GM21390 (cell line): ENCODE measurements around the gene POMGNT2.
"Not testable (repeated sequence)": the region's sequence is repeated elsewhere in the genome, so short reads cannot be mapped to it uniquely, and the experiment has no call there.

Source experiments
- ATAC-seq: cut with Tn5 transposase; IDR thresholded peaks from one replicate; pipeline ENCODE4 v1.9.1; 2021; ENCODE audit not compliant: unreplicated experiment

POMGNT2 gene

DNA sequence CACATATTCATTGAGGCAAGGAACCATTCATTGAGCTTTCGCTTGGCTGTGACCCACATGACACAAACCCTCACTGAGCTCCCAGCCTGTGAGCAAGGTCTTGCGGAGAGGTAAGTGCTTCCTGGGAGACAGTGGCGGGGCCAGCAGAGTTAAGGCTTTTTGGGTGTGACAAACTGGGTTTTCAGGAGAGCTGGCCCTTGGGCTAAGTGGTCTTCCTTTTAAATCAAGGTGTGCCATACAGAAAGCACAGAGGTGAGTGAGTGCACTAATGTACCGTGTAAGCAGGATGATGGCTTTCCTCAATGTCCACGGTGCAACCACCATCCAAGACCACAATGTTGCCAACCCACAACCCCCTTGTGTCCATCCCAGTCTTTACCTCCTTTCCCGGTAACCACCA is 28.6 kb downstream of the POMGNT2 start:
- ATAC-seq = no peak

DNA sequence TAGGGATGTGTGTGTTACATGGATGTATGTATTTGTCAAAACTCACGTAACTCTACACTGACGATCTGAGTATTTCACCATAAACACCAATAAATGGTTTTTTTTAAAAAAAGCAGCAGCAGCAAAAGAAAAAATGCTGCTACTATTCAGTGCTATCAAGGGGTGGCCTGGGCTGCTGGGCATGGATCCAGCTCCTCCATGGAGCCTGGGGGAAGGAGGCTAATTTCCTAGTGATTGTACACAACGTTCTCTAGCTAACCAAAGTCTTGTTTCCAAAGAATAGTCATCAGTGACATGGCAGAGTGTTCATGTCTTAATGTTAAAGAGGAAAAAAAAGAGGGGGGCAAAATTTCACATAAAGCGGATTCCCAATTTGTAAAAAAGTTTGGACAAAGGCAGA is 29.0 kb downstream of the POMGNT2 start:
- no peak for ATAC-seq

DNA sequence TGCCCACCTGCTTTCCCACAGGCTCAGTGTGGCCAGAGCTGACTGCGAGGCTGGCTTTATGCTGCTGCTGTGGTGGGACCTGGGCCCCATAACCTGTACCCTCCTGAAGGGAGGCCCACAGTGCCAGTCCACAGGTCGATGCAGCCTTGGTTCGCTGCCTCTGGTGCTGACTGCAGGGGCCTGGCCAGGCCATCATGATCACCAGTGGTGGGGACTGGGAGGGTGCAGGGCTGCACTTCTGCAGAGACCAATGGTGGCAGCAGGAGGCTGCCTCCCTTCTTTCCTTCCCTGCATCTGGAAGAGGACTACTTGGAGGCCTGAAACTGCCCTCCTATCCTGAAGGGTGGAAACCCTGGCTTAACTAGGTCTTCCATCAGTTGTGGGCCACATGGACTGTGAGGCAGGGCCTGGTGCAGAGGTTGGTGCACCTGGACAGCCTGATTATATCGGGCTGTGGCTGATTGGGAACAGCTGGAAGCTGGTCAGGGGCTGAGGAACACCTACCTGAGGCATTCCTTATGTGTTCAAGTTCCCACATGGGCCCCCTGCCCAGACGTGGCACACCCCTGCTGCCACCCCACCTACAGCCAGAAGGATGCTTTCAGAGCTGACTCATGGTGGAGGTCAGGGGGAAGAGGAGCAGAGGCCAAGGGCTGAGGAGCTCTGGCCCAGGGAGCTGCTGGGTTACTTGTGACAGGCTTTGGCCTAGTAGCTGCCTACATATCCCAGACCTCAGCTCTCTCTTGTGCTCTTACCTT is 29.8 kb downstream of the POMGNT2 start:
- no peak for ATAC-seq

DNA sequence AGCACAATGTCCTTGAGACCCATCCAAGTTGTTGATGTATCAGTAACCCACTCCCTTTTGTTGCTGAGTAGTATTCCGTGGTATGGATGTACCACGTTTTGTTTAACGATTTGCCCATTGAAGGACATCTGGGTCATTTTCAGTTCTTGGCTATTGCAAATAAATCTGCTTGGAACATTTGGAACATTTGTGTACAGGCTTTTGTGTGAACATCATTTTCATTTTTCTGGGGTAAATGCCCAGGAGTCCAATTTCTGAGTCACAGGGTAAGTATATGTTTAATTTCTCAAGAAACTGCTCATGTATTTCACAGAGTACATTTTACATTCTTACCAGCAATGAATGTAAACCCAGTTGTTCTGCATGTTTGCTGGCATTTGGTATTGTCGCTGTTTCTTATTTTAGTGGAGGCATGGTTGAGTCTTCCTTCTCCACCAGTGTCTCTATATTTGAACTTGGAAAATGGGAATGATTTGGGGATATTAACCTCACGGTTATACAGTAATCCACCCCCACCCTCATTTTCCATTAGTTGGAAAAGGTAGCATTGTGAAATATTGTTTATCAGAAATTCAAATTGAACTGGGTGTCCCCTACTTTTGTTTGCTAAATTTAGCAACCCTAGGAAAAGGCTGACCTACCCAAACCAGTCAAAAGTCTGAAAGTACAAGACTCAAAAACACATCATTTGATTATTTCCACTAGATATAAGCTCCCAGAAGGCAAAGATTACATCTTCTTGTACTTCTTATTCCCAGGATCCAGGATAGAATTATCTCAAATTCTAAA is 30.8 kb downstream of the POMGNT2 start:
- no peak for ATAC-seq

DNA sequence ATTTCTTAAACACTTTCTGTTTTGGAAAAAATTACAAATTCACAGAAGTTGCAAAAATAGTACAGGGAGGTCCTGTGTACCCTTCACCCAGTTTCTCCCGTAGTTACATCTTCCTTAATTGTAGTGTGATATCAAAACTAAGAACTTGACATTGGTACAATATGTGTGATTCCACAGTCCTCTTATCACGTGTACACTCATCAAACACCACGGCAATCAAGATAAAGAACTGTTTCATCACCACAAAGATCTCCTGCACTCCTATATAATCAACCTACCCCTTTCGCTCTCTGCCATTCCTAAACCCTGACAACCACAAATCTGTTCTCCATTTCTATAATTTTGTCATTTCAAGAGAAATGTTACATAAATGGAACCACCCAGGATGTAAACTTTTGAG is 31.4 kb downstream of the POMGNT2 start:
- no peak for ATAC-seq

DNA sequence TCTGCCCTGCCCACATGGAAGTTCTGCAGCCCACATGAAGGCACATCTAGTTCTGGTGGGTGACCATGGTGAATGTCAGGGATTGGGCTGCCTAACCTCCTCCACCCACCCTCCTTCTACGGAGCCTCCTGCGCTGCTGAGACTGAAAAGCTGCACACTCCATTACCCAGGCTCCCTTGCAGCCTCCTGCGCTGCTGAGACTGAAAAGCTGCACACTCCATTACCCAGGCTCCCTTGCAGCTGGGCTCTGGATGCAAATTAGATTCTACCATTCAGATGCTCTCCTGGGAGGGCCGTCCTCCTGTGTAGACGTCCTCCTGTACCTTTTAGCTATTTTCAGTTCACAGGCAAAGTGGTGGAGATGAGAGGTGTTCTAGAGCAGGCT is 32.1 kb downstream of the POMGNT2 start:
- ATAC-seq = no peak

DNA sequence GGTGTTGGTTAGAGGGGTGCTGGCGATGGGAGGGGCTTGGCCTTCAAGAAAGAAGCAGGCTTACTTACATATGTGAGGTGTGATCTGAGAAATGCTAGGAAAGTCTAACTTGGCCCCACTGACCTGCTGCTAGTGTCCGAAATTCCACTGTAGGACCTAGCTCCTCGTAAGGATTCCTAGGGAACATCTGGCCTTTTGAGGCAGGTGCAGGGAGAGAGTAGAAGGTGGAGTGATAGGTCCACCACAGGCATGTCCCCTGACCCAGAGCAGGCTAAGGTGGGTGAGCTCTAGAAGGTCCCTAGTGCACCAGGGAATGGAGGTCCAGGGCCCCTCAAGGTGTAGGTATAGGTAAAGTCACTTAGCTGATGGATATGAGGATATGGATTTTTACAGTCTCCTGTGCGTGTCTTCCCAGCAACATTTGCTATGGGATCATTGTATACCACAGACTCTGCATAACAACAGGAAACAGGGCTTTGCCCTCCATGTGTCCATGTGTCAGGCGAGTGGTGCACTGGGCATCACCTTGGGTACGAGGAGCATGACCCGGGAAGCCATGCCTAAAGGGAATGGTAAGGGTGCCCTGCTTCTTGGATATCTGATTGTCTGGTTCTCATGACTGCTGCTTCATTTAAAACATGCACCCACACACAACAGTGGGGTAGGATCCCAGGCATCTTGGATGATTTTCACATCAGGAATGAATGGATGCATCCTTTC is 32.6 kb downstream of the POMGNT2 start:
- ATAC-seq = no peak

DNA sequence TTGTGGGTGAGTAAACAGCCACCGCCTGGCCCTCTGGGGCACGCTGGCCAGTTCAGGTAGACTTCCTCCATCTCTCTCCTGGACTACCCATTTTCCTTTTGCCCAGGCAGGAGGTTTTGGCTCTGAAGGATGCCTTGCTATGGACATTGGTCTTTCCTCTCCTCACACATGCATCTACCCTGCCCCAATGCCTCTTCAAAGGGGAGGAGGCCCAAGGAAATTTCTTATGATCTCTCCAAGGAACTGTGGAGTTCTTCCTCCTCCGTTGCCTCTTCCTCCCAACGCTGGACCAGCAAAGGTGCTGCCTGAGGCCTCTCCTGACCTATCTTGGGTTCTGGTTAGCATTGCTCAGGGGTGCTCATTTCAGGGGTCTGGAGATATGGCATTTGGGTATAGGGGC is 33.5 kb downstream of the POMGNT2 start:
- no peak for ATAC-seq

DNA sequence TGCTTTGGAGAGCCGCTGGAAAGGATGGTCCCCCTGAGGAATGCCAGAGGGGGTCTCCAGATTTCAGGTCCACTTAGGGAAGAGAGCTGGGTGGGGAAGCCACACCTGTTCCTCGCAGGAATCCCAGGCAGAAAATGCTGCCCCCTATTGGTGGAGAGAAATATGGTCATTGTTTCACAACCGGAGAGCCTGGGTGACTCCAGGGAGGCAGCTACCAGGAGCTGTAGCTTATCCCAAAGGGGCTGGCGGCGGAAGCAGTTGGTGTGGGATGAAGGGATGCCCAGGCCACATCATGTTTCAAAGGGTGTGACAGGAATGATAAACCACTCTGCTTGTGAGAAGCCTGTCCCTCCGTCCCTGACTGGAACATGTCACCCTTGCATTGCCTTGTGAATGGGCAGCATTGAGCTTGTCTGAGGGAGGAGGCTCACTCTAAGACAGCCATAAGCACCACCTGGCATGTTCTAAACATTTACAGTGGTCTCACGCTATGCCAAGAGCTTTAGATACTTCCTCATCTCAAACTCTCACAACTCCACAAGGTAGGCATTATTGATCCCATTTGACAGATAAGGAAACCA is 34.5 kb downstream of the POMGNT2 start:
- ATAC-seq = no peak

DNA sequence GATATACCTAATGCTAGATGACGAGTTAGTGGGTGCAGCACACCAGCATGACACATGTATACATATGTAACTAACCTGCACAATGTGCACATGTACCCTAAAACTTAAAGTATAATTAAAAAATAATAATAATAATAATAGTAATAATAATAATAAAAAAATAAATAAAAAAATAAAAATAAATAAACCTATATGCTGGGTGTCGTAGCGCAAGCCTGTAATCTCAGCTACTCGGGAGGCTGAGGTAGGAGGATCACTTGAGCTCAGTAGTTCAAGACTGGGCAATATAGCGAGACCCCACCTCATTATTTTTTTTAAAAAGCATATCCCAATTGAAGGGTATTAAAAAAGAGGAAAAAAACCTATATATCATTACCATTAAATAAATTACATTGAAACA is 35.2 kb downstream of the POMGNT2 start:
- not testable (repeated sequence) for ATAC-seq

DNA sequence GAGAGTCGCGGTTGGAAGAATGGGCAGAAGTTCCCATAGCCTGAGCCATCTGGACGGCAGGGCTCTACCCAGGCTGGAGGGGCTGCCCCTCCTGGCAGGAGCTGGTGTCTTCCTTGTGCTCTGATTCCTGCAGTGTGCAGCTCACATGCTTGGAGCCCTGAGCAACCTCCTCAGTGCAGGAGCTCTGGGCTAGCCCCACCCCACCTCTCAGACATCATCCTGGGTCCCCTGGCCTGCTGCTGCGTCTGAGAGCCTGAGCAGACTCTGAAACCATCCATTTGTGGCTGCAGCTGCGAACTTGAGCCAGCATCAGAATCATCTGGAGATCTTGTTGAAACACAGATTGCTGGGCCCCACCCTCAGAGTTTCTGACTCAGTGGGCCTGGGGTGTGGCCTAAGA is 42.8 kb downstream of the POMGNT2 start:
- no peak for ATAC-seq

DNA sequence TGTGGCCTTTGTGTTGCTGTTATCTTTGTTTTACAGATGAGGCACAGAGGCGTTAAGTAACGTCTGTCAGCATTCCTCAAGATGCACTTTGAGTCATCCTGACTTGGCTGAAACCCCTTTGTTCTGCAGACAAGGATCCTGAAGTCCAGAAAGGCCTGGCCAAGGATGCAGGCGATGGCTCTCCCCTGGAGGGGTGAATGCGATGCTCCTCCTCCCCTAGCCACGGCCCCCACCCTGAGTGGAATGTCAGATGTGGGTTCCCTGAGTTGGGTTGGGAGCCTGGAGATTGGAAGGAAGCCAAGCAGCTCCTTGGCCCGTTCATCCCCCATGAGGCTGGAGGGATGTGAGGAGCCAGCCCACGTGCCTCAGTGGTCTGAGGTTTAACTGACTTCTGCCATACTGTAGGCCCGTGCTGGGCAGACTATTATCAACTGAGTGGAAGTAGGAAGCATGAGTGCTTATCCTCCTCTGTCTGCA is 43.3 kb downstream of the POMGNT2 start:
- no peak for ATAC-seq

DNA sequence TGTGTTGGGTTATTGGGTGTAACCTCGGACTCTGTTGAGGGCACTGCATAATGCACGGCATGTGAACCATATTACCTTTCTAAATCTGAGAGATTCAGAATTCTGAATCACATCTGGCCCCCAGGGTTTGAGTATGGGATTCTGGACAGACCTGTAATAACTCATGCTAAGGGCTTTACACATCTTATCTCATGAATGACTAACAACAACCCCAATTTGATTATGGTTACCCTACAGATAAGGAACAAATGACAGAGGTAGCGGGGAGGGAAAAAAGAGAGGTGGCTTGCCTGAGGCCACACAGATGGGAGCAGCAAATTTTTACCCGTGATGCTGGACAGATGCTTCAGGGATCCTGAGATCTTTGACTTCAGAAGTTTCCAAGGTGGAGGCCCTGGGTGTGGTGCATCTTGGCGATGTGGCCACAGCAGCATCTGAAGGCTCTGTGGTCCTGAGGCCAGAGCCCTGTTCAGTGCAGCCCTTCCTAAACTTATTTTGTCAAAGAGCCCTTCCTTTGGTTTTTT is 43.8 kb downstream of the POMGNT2 start:
- ATAC-seq = no peak

DNA sequence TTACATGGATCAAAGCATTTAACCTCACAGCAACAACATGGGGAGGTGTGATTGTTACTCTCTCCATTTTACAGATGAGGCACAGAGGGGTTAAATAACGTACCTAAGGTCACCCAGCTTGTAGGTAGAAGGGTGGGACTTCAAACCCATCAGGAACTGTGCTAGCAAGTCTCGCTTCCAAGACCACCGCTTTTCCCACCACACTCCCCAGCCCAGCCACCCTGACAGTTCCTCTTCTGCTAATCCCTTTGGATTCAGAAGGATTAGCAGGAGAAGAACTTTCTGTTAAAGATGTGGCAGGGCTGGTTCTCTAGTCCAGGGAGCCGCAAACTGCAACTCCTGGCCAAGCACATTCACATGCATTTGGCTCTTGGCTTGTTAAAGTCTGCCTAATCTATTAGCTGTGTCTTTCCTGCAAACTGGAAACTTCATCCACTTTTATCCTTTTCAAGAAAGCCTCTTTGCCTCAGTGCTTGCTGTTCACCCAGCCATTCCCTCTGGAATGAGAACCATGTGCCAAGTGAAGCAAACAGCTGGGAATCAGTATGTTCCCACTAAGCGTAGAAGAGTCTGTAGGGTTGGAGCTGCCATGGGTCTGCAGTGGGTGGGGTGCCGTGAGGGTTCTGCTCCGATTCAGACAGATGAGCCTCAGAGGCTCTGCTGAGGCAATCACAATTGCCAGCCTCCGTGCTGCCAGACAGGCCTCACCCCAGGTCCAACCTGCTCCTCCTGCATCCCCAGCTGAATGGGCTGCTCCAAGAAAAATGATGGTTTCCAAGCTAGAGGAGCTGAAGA is 44.6 kb downstream of the POMGNT2 start:
- ATAC-seq = no peak

DNA sequence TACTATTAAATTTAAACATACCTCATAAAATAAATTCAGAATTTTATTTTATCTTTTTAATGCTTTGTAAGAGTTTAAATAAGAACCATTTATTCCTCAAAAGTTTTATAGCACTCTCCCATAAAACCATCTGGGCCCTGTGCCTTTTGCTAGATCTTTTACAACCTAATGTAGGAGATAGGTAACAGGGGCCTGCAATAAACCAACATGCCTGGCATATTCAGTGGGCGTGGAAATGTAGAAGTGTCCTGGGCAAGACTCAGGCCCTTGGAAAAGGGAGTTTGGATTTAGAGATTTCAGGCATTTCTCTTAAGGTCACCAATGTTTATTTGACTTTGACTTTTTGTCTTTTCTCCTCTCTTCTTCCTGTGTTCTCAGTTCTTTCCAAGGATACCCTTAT is 46.4 kb downstream of the POMGNT2 start:
- ATAC-seq = no peak

DNA sequence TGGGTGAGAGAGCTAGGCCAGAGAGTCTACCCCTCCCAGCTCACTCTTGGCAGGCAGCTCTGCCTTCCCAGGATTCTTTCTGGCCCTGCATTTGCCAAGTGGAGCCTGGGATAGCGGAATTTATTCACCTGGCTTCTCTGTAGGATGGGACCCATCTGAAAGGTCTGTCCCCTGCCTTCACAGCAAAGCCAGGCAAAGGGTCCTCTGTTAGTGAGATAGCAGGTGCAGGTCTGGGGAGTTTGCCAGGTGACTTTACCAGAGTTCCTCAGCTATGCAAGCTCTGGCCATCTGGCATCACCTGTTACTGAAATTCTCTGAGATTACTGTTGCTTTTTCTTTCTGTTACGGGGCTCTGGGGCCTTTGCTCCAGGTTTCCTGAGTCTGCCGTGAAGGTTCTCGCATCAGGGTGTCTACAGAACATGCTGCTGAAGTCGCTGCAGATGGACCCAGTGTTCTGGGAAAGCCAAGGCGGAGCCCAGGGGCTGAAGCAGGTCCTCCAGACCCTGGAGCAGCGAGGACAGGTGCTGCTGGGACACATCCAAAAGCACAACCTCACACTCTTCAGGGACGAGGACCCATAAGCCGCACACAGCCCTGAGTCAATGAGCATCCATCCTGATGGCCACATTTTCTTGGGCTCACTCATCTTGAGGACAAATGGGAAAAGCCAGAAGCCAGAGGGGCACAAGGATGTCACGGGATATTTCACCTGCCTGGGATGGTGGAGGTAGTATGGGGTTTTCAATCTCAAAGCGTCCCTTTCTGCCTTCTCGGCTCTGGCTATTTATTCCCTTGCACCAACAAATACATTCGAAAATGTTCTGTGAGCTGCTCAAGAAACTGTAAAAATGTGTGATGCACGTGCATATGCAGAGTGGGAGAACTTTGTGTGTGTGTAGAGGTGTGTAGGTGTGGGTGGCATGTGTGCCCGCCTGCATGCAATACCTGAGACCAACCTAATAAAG is 49.8 kb downstream of the POMGNT2 start:
- no peak for ATAC-seq

DNA sequence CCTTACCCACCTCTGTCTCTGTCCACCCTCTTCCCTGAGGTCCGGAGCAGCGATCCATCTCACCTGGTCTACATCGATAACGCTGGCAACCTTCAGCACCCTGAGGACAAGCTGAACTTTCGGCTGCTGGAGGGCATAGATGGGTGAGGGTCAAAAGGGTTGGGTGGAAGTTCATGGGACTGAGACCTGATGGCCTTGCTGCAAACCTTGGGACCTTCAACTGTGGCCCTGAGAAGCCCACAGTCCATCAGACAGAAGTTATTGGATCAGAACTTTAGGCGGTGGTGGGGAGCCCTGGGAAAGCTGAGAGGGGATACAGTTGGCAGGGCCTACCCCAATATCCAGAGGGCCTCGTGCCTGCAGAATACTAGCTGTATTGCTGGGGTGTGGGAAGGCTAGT is 50.5 kb downstream of the POMGNT2 start:
- ATAC-seq = no peak

DNA sequence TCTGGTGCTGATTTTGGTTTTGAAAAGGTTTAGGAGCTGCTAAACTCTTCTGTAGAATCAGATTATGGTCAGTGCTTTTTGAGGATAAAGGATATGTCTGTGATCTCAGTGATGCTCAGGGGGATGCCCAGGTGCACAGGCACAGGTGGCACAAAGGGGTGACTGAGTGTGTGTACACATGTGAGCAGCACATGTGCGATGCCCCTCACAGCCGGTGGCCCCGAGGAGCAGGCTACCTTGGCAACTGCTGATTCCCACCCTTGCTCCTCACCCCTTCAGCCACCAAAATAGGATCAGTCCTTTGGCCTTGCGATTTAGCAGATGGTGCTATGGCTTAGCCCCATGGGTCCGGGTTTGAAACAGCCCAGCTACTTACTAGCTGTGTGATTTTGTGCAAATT is 51.1 kb downstream of the POMGNT2 start:
- ATAC-seq = no peak

DNA sequence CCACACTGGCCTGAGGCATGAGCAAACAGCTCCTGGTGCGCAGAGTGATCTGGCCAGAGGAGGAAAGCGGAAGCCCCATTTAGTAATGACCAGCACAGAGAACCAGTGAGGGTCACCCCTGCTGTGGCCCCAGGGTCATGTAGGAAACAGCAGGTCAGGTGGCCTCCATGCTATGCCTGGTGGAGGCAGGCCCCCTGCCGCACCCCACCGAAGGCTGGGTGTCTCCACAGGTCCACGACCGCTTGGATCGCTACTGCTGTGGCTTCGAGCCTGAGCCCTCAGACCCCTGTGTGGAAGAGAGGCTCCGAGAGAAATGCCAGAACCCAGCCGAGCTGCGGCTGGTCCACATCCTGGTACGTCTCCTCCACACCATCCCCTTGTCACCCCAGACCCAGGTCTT is 52.6 kb downstream of the POMGNT2 start:
- no peak for ATAC-seq
